ENCODE results near the gene GPRASP3.
"Not testable (repeated sequence)": the region's sequence is repeated elsewhere in the genome, so short reads cannot be mapped to it uniquely, and the experiment has no call there.

Gene GPRASP3

GRCh38 chrX:102720237-102721168 lies at the start of gene GPRASP3:
GPRASP3 (plus strand) TSS chrX:102720743; CDS start chrX:102748996, 28,253 bp downstream.
- DNase-seq (ENCODE audit: low read depth in 2 of 2, low spot score in 1 of 2): peak; percentile 31 to 51

- no peak for DNase-seq (ENCODE audit: low read depth in 2 of 2, low spot score in 1 of 2)
Observed at GRCh38 chrX:102672856-102673255, 47.7 kb upstream of the GPRASP3 start.

- DNase-seq (ENCODE audit: low read depth in 2 of 2, low spot score in 1 of 2): not testable (repeated sequence)
Observed at GRCh38 chrX:102677479-102677878, 43.1 kb upstream of the GPRASP3 start.

- DNase-seq (ENCODE audit: low read depth in 2 of 2, low spot score in 1 of 2): no peak
Observed at GRCh38 chrX:102684772-102685520, 35.6 kb upstream of the GPRASP3 start.

- DNase-seq (ENCODE audit: low read depth in 2 of 2, low spot score in 1 of 2): no peak
Observed at GRCh38 chrX:102694749-102695148, 25.8 kb upstream of the GPRASP3 start.

- no peak for DNase-seq (ENCODE audit: low read depth in 2 of 2, low spot score in 1 of 2)
Observed at GRCh38 chrX:102696306-102696705, 24.2 kb upstream of the GPRASP3 start.

GRCh38 chrX:102697494-102697893 lies 23.0 kb upstream of the GPRASP3 start:
- DNase-seq (ENCODE audit: low read depth in 2 of 2, low spot score in 1 of 2): no peak

- no peak for DNase-seq (ENCODE audit: low read depth in 2 of 2, low spot score in 1 of 2)
Observed at GRCh38 chrX:102708900-102709299, 11.6 kb upstream of the GPRASP3 start.

GRCh38 chrX:102711872-102712215 lies 8.7 kb upstream of the GPRASP3 start:
- no peak for DNase-seq (ENCODE audit: low read depth in 2 of 2, low spot score in 1 of 2)

GRCh38 chrX:102712216-102712966 lies 8.2 kb upstream of the GPRASP3 start, which contains the start of gene GPRASP2:
GPRASP2 (plus strand) TSS chrX:102712448; CDS start chrX:102714870, 2,422 bp downstream.
- no peak for DNase-seq (ENCODE audit: low read depth in 2 of 2, low spot score in 1 of 2)

- DNase-seq (ENCODE audit: low read depth in 2 of 2, low spot score in 1 of 2): no peak
Observed at GRCh38 chrX:102712981-102713625, 7.4 kb upstream of the GPRASP3 start.

GRCh38 chrX:102714994-102715393 lies 5.5 kb upstream of the GPRASP3 start:
- no peak for DNase-seq (ENCODE audit: low read depth in 2 of 2, low spot score in 1 of 2)

- no peak for DNase-seq (ENCODE audit: low read depth in 2 of 2, low spot score in 1 of 2)
Observed at GRCh38 chrX:102715967-102716366, 4.6 kb upstream of the GPRASP3 start.

GRCh38 chrX:102721169-102721506 lies 595 bp downstream of the GPRASP3 start:
- not testable (repeated sequence) for DNase-seq (ENCODE audit: low read depth in 2 of 2, low spot score in 1 of 2)

GRCh38 chrX:102723456-102723855 lies 2.9 kb downstream of the GPRASP3 start:
- DNase-seq (ENCODE audit: low read depth in 2 of 2, low spot score in 1 of 2): no peak

- no peak for DNase-seq (ENCODE audit: low read depth in 2 of 2, low spot score in 1 of 2)
Observed at GRCh38 chrX:102727761-102728160, 7.2 kb downstream of the GPRASP3 start.

- DNase-seq (ENCODE audit: low read depth in 2 of 2, low spot score in 1 of 2): no peak
Observed at GRCh38 chrX:102728646-102729045, 8.1 kb downstream of the GPRASP3 start.

GRCh38 chrX:102739657-102740056 lies 19.1 kb downstream of the GPRASP3 start:
- no peak for DNase-seq (ENCODE audit: low read depth in 2 of 2, low spot score in 1 of 2)

GRCh38 chrX:102744307-102744706 lies 23.8 kb downstream of the GPRASP3 start:
- no peak for DNase-seq (ENCODE audit: low read depth in 2 of 2, low spot score in 1 of 2)

- no peak for DNase-seq (ENCODE audit: low read depth in 2 of 2, low spot score in 1 of 2)
Observed at GRCh38 chrX:102745513-102745856, 24.9 kb downstream of the GPRASP3 start.

Measured in stimulated activated CD8-positive, alpha-beta memory T cell treated with anti-CD3 and anti-CD28 coated beads, Interleukin-4, amount 100 ng/mL, for 4 hours (primary cell).